NCI-H2196 (cell line): Measurements from ENCODE around the gene LIPE.
A peak's percentile ranks its signal among the peaks of the same experiment; 100 is the strongest.

Experiments
- DNase-seq: peaks from one replicate; lab custom pipeline; 2025; ENCODE audit not compliant: unreplicated experiment; lab: John Stamatoyannopoulos, UW

LIPE gene

GRCh38 chr19:42386974-42387707 lies 40.0 kb downstream of the LIPE start:
- peak; percentile 80 for DNase-seq

GRCh38 chr19:42380155-42380554 lies 47.0 kb downstream of the LIPE start:
- DNase-seq: no peak

- DNase-seq: no peak
Measured at GRCh38 chr19:42378225-42379215, 48.7 kb downstream of the LIPE start.

GRCh38 chr19:42376177-42376555 lies 51.0 kb downstream of the LIPE start:
- DNase-seq: no peak

- no peak for DNase-seq
Measured at GRCh38 chr19:42375415-42376176, 51.6 kb downstream of the LIPE start.

GRCh38 chr19:42374826-42375376 lies 52.3 kb downstream of the LIPE start:
- no peak for DNase-seq

- DNase-seq: no peak
Measured at GRCh38 chr19:42370626-42371175, 56.5 kb downstream of the LIPE start.

- DNase-seq: no peak
Measured at GRCh38 chr19:42370068-42370520, 57.1 kb downstream of the LIPE start.

GRCh38 chr19:42369433-42370067 lies 57.6 kb downstream of the LIPE start:
- DNase-seq: no peak

- no peak for DNase-seq
Measured at GRCh38 chr19:42368765-42369164, 58.4 kb downstream of the LIPE start.

- no peak for DNase-seq
Measured at GRCh38 chr19:42368360-42368759, 58.8 kb downstream of the LIPE start.

- DNase-seq: no peak
Measured at GRCh38 chr19:42367929-42368328, 59.3 kb downstream of the LIPE start.

GRCh38 chr19:42366673-42367072 lies 60.5 kb downstream of the LIPE start:
- DNase-seq: no peak

- no peak for DNase-seq
Measured at GRCh38 chr19:42363614-42364346, 63.4 kb downstream of the LIPE start.

GRCh38 chr19:42362891-42363440 lies 64.2 kb downstream of the LIPE start:
- DNase-seq: no peak

- no peak for DNase-seq
Measured at GRCh38 chr19:42362342-42362741, 64.8 kb downstream of the LIPE start.

GRCh38 chr19:42361545-42361910 lies 65.7 kb downstream of the LIPE start:
- no peak for DNase-seq

GRCh38 chr19:42360787-42361544 lies 66.2 kb downstream of the LIPE start:
- no peak for DNase-seq

- DNase-seq: no peak
Measured at GRCh38 chr19:42357290-42357689, 69.9 kb downstream of the LIPE start.
